GM12878 (cell line): ENCODE results near the gene SORCS2. TPM values are rescaled to one million over a fixed set of nuclear protein-coding genes. Genes with fewer than 3 reads are reported as not detected.

Source experiments
- ATAC-seq: fragments of 200-7000 bp; cut with Tn5 transposase; 3 replicates; pipeline ENCODE4 v1.9.1; 2020; ENCODE audit warnings: mild to moderate bottlenecking, moderate library complexity
- BruUV-seq: library from RNA; stranded (reverse); fragments of 400-500 nt; replicated peaks from 2 replicates; lab custom pipeline; 2021; lab: Mats Ljungman, UMichigan
- CTCF ChIA-PET: fragments of 300-600 bp; sonication (Branson Sonifier 250); formaldehyde crosslinking; extraction: SDS; loops from one replicate; lab custom pipeline; 2021; ENCODE audit warnings: inconsistent platforms; lab: Yijun Ruan, JAX
- POLR2A ChIA-PET: fragments of 350-600 bp; formaldehyde crosslinking; extraction: SDS; loops from one replicate; lab custom pipeline; 2021; ENCODE audit warnings: inconsistent platforms; lab: Charles Lee
- RAD21 ChIA-PET: fragments of 300-600 bp; sonication (Branson Sonifier 250); formaldehyde crosslinking; loops from one replicate; lab custom pipeline; 2023; ENCODE audit warnings: antibody characterized with exemption; ENCODE audit not compliant: unreplicated experiment; lab: Charles Lee
- SMC1A ChIA-PET: fragments of 300-600 bp; sonication (Branson Sonifier 250); formaldehyde crosslinking; loops from one replicate; lab custom pipeline; 2023; ENCODE audit not compliant: unreplicated experiment, uncharacterized antibody; lab: Charles Lee
- DNase-seq: peaks from one replicate; pipeline ENCODE4 v3.0.0-alpha.2; 2011; ENCODE audit warnings: low read depth, low spot score
- FAIRE-seq: peaks from 3 replicates; lab custom pipeline; 2011; peaks lifted over from hg19 to GRCh38; lab: Jason Lieb, UNC
- H2AFZ ChIP-seq: 2 replicates; pipeline ENCODE4 v1.6.0; 2011; ENCODE audit warnings: low read depth, low read length, control low read depth; ENCODE audit not compliant: control insufficient read depth
- H3K27ac ChIP-seq: 2 replicates; pipeline ENCODE4 v1.5.1; 2011; ENCODE audit warnings: control low read depth; ENCODE audit not compliant: control insufficient read depth, insufficient read depth
- H3K27me3 ChIP-seq, 2 experiments: replicated peaks in 1 of 2; 2 replicates each; pipeline versions ENCODE4 v1.6.0 to v1.6.1; 2011; ENCODE audit warnings: low read length in 1 of 2; ENCODE audit not compliant: control insufficient read depth in 2 of 2, insufficient read depth in 2 of 2
- H3K36me3 ChIP-seq, 2 experiments: 2 replicates each; pipeline ENCODE4 v1.5.1; 2011; ENCODE audit warnings: low read length in 1 of 2; ENCODE audit not compliant: control insufficient read depth in 2 of 2, insufficient read depth in 2 of 2
- H3K4me1 ChIP-seq: 2 replicates; pipeline ENCODE4 v1.6.1; 2011; ENCODE audit warnings: mild to moderate bottlenecking, low read length, moderate library complexity, mixed read lengths; ENCODE audit not compliant: control insufficient read depth, insufficient read depth
- H3K4me2 ChIP-seq: 2 replicates; pipeline ENCODE4 v1.6.0; 2011; ENCODE audit warnings: control low read depth; ENCODE audit not compliant: control insufficient read depth, insufficient read depth
- H3K4me3 ChIP-seq: fragments of 200-600 bp; sonication (generic); 2 replicates; pipeline ENCODE4 v1.5.1; 2016
- H3K79me2 ChIP-seq: 2 replicates; pipeline ENCODE4 v1.6.0; 2011; ENCODE audit warnings: low read length; ENCODE audit not compliant: control insufficient read depth, insufficient read depth
- H3K9ac ChIP-seq: 2 replicates; pipeline ENCODE4 v1.8.0; 2011; ENCODE audit warnings: low read length, control low read depth, mixed read lengths; ENCODE audit not compliant: control insufficient read depth, insufficient read depth
- H3K9me3 ChIP-seq: replicated peaks from 3 replicates; pipeline ENCODE4 v1.5.1; 2011; ENCODE audit warnings: mild to moderate bottlenecking, low read length; ENCODE audit not compliant: control insufficient read depth, insufficient read depth
- H4K20me1 ChIP-seq: 2 replicates; pipeline ENCODE4 v1.6.0; 2011; ENCODE audit not compliant: control insufficient read depth, insufficient read depth
- BHLHE40 ChIP-seq, 2 experiments: fragments of 450-650 bp in 1 of 2; IDR thresholded peaks; 2 replicates each; pipeline ENCODE4 v1.6.1; 2011 to 2017; ENCODE audit warnings: low read depth in 2 of 2, borderline replicate concordance in 1 of 2, improper control_type of control experiment in 1 of 2, low read length in 1 of 2, mild to moderate bottlenecking in 1 of 2
- EED ChIP-seq: sonication (generic); IDR thresholded peaks from 2 replicates; pipeline ENCODE4 v1.6.1; 2016; ENCODE audit warnings: antibody characterized with exemption, low read depth
- FOS ChIP-seq: IDR thresholded peaks from 3 replicates; pipeline ENCODE4 v1.6.1; 2011; ENCODE audit warnings: borderline replicate concordance; ENCODE audit not compliant: insufficient read length; ENCODE audit errors: extremely low read depth
- IKZF1 ChIP-seq: fragments of 450-650 bp; conservative IDR thresholded peaks from 2 replicates; pipeline ENCODE4 v1.6.1; 2017; ENCODE audit warnings: antibody characterized with exemption, mild to moderate bottlenecking
- MEF2B ChIP-seq: fragments of 450-650 bp; IDR thresholded peaks from 2 replicates; pipeline ENCODE4 v1.6.1; 2018; ENCODE audit warnings: mild to moderate bottlenecking, moderate library complexity; ENCODE audit not compliant: partially characterized antibody, poor library complexity, severe bottlenecking
- MXI1 ChIP-seq: fragments of 150-350 bp; IDR thresholded peaks from 2 replicates; pipeline ENCODE4 v1.6.1; 2011; ENCODE audit warnings: low read depth, mild to moderate bottlenecking, inconsistent platforms, low read length, improper control_type of control experiment
- PAX5 ChIP-seq: IDR thresholded peaks from 2 replicates; pipeline ENCODE4 v1.6.1; 2011; ENCODE audit warnings: low read depth, low read length, borderline replicate concordance
- RELA ChIP-seq: fragments of 450-650 bp; IDR thresholded peaks from 2 replicates; pipeline ENCODE4 v1.8.0; 2014; ENCODE audit warnings: borderline replicate concordance; ENCODE audit not compliant: partially characterized antibody
- SIN3A ChIP-seq: IDR thresholded peaks from 2 replicates; pipeline ENCODE4 v1.6.1; 2012; ENCODE audit warnings: low read depth, low read length, improper control_type of control experiment
- SREBF1 ChIP-seq: IDR thresholded peaks from 2 replicates; pipeline ENCODE4 v1.6.1; 2012; ENCODE audit warnings: mild to moderate bottlenecking, low read length
- SREBF2 ChIP-seq: IDR thresholded peaks from 2 replicates; pipeline ENCODE4 v1.6.1; 2012; ENCODE audit warnings: mild to moderate bottlenecking, low read length
- STAT3 ChIP-seq: IDR thresholded peaks from 2 replicates; pipeline ENCODE4 v1.6.1; 2011; ENCODE audit warnings: low read depth, low read length, improper control_type of control experiment
- WGBS: methylation state at CpG from one replicate; pipeline ENCODE4 v1.1.6; 2016; ENCODE audit warnings: low lambda C conversion rate; ENCODE audit not compliant: insufficient replicate concordance, insufficient coverage; ENCODE audit errors: missing lambda C conversion rate; 5-methylcytosine and 5-hydroxymethylcytosine counted together
- in situ Hi-C: fragments of 300-500 bp; cut with MboI; formaldehyde crosslinking; loops from 9 replicates; pipeline ENCODE4 v1.14.3; 2018; ENCODE audit warnings: mixed read lengths
- intact Hi-C: fragments of 100-400 bp; cut with micrococcal nuclease; formaldehyde crosslinking; loops from one replicate; pipeline ENCODE4 v1.14.2; 2022; ENCODE audit not compliant: unreplicated experiment
- polyA plus RNA-seq, 11 experiments: library from polyadenylated mRNA; depleted of rRNA in 4 of 11; unstranded in 6 of 11; stranded (reverse) in 5 of 11; fragments of >200 nt; fragmentation: Nextera tagmentation in 4 of 11; fragmentation: Illumina TruSeq in 1 of 11; extraction: Ambion mirVana in 4 of 11; extraction: Trizol in 1 of 11; gene quantifications; 1 replicate in 1 of 11; 2 replicates in 10 of 11; pipeline versions ENCODE4 v1.2.1 to v1.2.3, GENCODE V29; 2011 to 2016; ENCODE audit warnings: inconsistent platforms in 2 of 11, missing spikeins in 2 of 11, low read depth in 1 of 11
- total RNA-seq, 4 experiments: library from RNA; depleted of rRNA in 3 of 4; stranded (reverse); fragments of >200 nt in 3 of 4; fragmentation: Illumina TruSeq in 1 of 4; extraction: Trizol in 1 of 4; gene quantifications; 2 replicates each; pipeline versions ENCODE4 v1.2.1 to v1.2.3, GENCODE V29; 2013 to 2021
- TF ChIP-seq, protein P1 (sequence below): IDR thresholded peaks from 2 replicates; pipeline ENCODE4 v1.6.1; 2011; ENCODE audit warnings: borderline replicate concordance, low read depth, mild to moderate bottlenecking, moderate library complexity, low read length; ENCODE audit not compliant: insufficient read depth, poor library complexity, severe bottlenecking

The SORCS2 gene
- total and polyA plus RNA-seq, 10 of the 15 experiments (the other 5 are each of a cell fraction or from before 2014, with no cell fraction given): 0.01 to 0.15 (median 0.05) TPM; not detected in 5

DNA sequence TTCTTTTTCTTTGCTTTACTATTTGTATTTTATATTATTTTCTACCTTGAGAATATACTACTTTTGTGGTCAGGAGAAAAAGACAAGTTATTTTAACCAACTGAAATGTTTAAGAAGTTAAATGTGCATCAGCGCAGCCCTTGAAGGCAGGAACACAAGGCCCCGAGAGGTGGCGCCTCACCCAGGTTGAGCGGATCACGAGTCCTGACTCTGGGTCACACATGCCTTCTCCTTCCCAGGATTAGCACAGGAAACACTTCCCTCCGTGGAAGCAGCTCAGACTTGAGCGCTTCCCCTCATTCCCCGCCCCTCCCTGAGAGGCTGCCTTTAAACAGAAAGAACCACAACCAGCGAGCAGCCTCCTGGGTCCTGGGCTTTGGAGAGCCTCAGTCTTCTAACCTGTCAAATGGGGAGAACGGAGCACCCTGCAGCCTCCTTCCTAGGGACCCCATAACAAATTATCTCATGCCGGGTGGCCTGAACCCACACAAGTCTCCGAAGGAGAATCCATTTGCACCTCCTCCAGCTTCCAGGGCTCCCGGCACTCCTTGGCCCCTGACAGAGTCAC, 529.7 kb downstream of the SORCS2 start:
- FAIRE-seq (no peak), DNase-seq (no peak), ATAC-seq (no peak)
- ChIA-PET CTCF (no interaction called here), SMC1A (no interaction called here), RAD21 (no interaction called here), POLR2A (no interaction called here)
- Histone ChIP-seq H3K9me3 (no peaks in the 10 kb centered on the region), H3K36me3 (no peaks in the 10 kb centered on the region), H3K27ac (no peak overlapping the region), H2AFZ (no peak overlapping the region), H3K79me2 (no peaks in the 10 kb centered on the region), H3K9ac (no peak overlapping the region), H3K4me2 (no peak overlapping the region), H3K27me3 (peaks cover 0 to 4% of the 10 kb centered on the region in 2 experiments; a peak in 2 of 4 replicates), H3K4me3 (no peak overlapping the region), H3K4me1 (no peaks in the 10 kb centered on the region), H4K20me1 (no peaks in the 10 kb centered on the region)
- BruUV-seq: no TSS peak
- in situ Hi-C loops (no loop called here), intact Hi-C loops (no loop called here)
- WGBS: 20% methylated on average over 13 of the region's 13 CpGs
- TF ChIP-seq BHLHE40 (IDR thresholded peaks at IDR 0.05; ENCODE audit: borderline replicate concordance in 1 of 2, low read depth in 2 of 2, low read length in 1 of 2) (no peak), SREBF1 (no peak), PAX5 (no peak), STAT3 (no peak), RELA (no peak), MXI1 (no peak), EED (no peak), IKZF1 (no peak), SREBF2 (no peak), FOS (no peak), SIN3A (no peak), MEF2B (no peak)
- TF ChIP-seq, protein P1, sequence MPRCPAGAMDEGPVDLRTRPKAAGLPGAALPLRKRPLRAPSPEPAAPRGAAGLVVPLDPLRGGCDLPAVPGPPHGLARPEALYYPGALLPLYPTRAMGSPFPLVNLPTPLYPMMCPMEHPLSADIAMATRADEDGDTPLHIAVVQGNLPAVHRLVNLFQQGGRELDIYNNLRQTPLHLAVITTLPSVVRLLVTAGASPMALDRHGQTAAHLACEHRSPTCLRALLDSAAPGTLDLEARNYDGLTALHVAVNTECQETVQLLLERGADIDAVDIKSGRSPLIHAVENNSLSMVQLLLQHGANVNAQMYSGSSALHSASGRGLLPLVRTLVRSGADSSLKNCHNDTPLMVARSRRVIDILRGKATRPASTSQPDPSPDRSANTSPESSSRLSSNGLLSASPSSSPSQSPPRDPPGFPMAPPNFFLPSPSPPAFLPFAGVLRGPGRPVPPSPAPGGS: no peak
